ENCODE data around the gene SFT2D3. TPM values are rescaled to one million over a fixed set of nuclear protein-coding genes. Genes with fewer than 3 reads are reported as not detected.

SFT2D3 gene
- polyA plus RNA-seq, 1 experiment = 3.5 TPM

DNA sequence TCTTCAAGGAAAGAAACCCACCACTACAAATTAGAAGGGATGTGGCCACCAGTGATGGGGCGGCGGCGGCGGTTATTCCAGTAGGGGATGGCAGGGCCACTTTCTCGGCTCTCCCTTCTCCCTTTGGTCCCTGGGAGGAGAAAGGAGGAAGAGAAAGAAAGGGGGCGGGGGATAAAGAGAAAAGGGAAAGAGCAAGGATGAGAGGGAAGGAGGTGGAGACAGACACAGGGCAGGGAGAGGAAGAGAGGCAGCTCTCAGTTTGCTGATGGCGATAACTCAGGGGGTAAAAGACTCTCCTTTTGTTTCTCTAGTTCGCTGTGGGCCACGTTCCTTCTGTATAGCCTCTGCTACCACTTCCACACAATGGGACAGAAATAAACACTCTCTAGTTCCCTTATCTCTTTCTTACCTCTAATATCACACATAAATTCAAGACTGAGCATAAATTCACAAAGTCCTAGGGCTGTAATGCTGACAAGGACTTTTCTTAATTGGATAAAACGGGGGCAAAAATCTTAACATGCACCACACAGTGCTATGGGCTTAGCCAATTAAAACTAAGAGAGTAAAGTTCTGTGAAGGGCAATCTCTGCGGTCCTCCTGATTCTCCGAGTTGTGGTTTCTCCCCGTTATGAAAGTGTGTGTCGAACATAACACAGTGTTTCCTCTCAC, 14.6 kb downstream of the SFT2D3 start:
- H3K36me3 ChIP-seq (ENCODE audit: control insufficient read depth, insufficient read depth, low read length) = peaks cover 12% of the 10 kb centered on the region
- TF ChIP-seq, protein P1, sequence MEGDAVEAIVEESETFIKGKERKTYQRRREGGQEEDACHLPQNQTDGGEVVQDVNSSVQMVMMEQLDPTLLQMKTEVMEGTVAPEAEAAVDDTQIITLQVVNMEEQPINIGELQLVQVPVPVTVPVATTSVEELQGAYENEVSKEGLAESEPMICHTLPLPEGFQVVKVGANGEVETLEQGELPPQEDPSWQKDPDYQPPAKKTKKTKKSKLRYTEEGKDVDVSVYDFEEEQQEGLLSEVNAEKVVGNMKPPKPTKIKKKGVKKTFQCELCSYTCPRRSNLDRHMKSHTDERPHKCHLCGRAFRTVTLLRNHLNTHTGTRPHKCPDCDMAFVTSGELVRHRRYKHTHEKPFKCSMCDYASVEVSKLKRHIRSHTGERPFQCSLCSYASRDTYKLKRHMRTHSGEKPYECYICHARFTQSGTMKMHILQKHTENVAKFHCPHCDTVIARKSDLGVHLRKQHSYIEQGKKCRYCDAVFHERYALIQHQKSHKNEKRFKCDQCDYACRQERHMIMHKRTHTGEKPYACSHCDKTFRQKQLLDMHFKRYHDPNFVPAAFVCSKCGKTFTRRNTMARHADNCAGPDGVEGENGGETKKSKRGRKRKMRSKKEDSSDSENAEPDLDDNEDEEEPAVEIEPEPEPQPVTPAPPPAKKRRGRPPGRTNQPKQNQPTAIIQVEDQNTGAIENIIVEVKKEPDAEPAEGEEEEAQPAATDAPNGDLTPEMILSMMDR (IDR thresholded peaks at IDR 0.05; ENCODE audit: insufficient read depth, low read depth, low read length) = no peak
- ChIA-PET CTCF (no interaction called here), POLR2A (no interaction called here)
- no peaks in the 10 kb centered on the region for H3K27me3 ChIP-seq (ENCODE audit: control insufficient read depth, insufficient read depth, low read length)
- no peak for DNase-seq (ENCODE audit: low read depth)
- H3K4me3 ChIP-seq (ENCODE audit: low read depth, low read length) = no peak overlapping the region

DNA sequence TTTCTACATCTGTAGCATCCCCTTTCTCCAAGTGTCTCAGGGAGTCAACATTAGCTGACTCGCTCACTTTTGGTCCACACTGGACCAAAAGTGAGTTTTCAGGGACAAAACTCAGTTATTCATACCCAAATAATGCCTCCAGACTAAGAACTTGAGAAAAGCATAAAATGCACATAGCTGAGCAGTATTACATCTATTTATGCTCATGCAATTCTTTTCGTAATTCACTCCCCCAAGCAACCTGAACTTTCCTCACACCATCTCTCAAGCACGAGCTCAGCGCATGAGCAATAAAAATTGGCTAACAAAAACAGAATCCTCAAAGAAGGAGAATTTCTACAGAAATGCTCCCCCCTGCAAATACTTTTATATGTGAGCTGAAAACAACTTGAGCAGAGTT, 17.0 kb downstream of the SFT2D3 start:
- TF ChIP-seq, protein P1 (IDR thresholded peaks at IDR 0.05; ENCODE audit: insufficient read depth, low read depth, low read length) = no peak
- no peaks in the 10 kb centered on the region for H3K27me3 ChIP-seq (ENCODE audit: control insufficient read depth, insufficient read depth, low read length)
- POLR2A ChIA-PET = no interaction called here
- peaks cover 12% of the 10 kb centered on the region for H3K36me3 ChIP-seq (ENCODE audit: control insufficient read depth, insufficient read depth, low read length)
- DNase-seq (ENCODE audit: low read depth) = no peak
- H3K4me3 ChIP-seq (ENCODE audit: low read depth, low read length) = no peak overlapping the region
- CTCF ChIA-PET = interaction anchor here (1.2 kb wide), 1 partner anchor 9 kb away, joined by 3 read pairs; no protein-coding TSS in a partner anchor

DNA sequence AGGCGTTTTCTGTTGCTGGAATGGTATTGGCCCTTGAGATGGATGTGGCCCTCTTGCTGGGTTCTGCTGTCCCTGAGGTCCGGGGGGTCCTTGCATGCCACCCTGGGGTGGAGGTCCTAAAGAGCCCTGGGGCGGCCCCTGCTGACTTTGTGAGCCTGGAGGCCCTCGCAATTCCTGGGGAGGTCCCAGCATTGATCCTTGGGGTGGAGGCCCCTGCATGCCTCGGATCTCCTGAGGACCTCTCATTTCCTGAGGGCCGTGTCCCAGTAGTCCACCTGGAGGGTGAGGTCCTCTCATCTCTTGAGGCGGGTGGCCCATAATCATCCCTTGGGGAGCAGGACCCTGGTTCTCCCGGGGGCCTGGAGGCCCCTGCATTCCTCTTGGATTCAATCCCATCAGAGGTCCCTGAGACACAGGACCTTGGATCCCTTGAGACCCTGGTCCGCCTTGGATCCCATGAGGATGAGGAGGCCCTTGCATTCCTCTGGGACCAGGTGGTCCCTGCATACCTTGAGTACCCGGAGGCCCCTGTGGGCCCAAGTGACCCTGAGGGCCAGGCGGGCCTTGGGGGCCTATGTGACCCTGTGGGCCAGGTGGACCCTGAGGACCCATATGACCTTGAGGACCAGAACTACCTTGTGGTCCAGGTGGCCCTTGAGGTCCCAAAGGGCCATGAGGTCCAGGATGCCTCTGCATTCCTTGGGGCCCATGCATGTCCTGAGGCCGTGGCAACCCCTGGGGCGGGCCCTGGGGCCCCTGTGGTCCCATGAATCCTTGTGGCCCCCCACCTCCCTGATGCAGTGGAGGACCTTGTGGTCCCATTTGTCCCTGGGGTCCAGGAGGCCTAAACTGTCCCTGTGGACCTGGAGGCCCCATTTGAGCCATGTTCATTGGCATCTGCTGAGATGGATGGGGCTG, 18.3 kb downstream of the SFT2D3 start:
- Histone ChIP-seq H3K36me3 (ENCODE audit: control insufficient read depth, insufficient read depth, low read length) (peaks cover 10% of the 10 kb centered on the region), H3K27me3 (ENCODE audit: control insufficient read depth, insufficient read depth, low read length) (no peaks in the 10 kb centered on the region), H3K4me3 (ENCODE audit: low read depth, low read length) (no peak overlapping the region)
- DNase-seq (ENCODE audit: low read depth) = no peak
- ChIA-PET CTCF (no interaction called here), POLR2A (no interaction called here)
- TF ChIP-seq, protein P1 (IDR thresholded peaks at IDR 0.05; ENCODE audit: insufficient read depth, low read depth, low read length) = no peak

DNA sequence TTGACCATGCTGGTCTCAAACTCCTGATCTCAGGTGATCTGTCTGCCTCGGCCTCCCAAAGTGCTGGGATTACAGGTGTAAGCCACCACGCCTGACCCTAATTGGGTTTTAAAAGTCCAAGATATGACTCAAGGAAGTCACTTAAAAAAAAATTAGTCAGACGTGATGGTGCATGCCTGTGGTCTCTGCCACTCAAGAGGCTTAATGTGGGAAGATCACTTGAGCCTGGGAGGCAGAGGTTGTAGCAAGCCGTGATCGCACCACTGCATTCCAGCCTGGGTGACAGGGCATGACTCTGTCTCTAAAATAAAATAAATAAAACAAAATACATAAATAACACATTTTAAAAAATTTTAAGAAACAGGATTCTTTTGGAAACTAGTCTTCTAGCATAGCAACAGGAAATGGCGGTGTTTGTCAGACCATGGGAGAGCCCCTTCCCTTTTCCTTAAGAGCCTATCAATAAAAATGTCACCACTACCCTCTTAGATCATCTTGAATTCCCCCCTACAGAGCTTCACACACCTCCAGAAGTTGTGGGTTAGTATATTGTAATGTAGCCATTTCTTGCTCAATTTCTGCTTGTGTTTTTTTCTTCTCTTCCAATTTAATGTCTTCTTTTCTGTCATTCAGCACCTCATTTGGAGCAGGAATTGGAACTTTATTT, 20.1 kb downstream of the SFT2D3 start:
- Histone ChIP-seq H3K36me3 (ENCODE audit: control insufficient read depth, insufficient read depth, low read length) (peaks cover 12% of the 10 kb centered on the region), H3K4me3 (ENCODE audit: low read depth, low read length) (no peak overlapping the region), H3K27me3 (ENCODE audit: control insufficient read depth, insufficient read depth, low read length) (no peaks in the 10 kb centered on the region)
- DNase-seq (ENCODE audit: low read depth) = no peak
- ChIA-PET POLR2A (no interaction called here), CTCF (interaction anchor here (1.0 kb wide), 1 partner anchor 11 kb away, joined by 3 read pairs; no protein-coding TSS in a partner anchor)
- TF ChIP-seq, protein P1 (IDR thresholded peaks at IDR 0.05; ENCODE audit: insufficient read depth, low read depth, low read length) = no peak

DNA sequence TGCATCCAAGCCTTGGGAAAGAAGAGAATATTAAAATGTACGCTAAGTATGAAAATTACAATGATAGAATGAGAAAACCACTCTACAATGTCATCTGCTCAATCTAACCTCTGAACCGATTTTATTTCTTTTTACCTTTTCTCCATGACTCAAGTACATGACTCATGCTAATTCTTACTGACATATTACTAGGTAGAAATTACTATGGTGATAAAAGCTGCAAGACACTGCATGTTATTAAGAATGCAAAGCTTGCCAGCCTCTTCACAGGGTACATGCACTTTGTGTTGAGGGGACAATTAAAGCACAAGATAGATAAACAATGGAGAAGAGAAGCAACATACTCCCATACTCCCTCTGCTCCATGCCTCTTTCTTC, 20.7 kb downstream of the SFT2D3 start:
- no peak for DNase-seq (ENCODE audit: low read depth)
- ChIA-PET POLR2A (no interaction called here), CTCF (no interaction called here)
- no peak overlapping the region for H3K4me3 ChIP-seq (ENCODE audit: low read depth, low read length)
- TF ChIP-seq, protein P1 (IDR thresholded peaks at IDR 0.05; ENCODE audit: insufficient read depth, low read depth, low read length) = no peak
- no peaks in the 10 kb centered on the region for H3K27me3 ChIP-seq (ENCODE audit: control insufficient read depth, insufficient read depth, low read length)
- peaks cover 10% of the 10 kb centered on the region for H3K36me3 ChIP-seq (ENCODE audit: control insufficient read depth, insufficient read depth, low read length)

All from BJ (cell line).